T follicular helper cell (primary cell): Measurements from ENCODE around the gene IL34.

ENCODE experiments used
- DNase-seq: peaks from one replicate; pipeline ENCODE4 v3.0.0-alpha.2; 2020; ENCODE audit warnings: low read depth

Gene IL34

GRCh38 chr16:70701036-70701435, 54.7 kb downstream of the IL34 start:
- no peak for DNase-seq

GRCh38 chr16:70701596-70701995, 55.2 kb downstream of the IL34 start:
- no peak for DNase-seq

GRCh38 chr16:70701998-70702397, 55.6 kb downstream of the IL34 start:
- no peak for DNase-seq

- DNase-seq = no peak
These were observed 56.3 kb downstream of the IL34 start for GRCh38 chr16:70702624-70703023.

GRCh38 chr16:70703041-70703834, 56.9 kb downstream of the IL34 start:
- DNase-seq = no peak

GRCh38 chr16:70703835-70704381, 57.5 kb downstream of the IL34 start:
- no peak for DNase-seq

- DNase-seq = no peak
These were observed 58.2 kb downstream of the IL34 start for GRCh38 chr16:70704586-70704985.

- no peak for DNase-seq
These were observed 58.7 kb downstream of the IL34 start for GRCh38 chr16:70705056-70705455.

GRCh38 chr16:70706948-70707465, 60.6 kb downstream of the IL34 start:
- no peak for DNase-seq

GRCh38 chr16:70708366-70709246, 62.2 kb downstream of the IL34 start:
- no peak for DNase-seq

GRCh38 chr16:70709457-70709856, 63.1 kb downstream of the IL34 start:
- no peak for DNase-seq

GRCh38 chr16:70709942-70710341, 63.6 kb downstream of the IL34 start:
- no peak for DNase-seq
